ENCODE results near the gene OR1F1. TPM values are rescaled to one million over a fixed set of nuclear protein-coding genes. Genes with fewer than 3 reads are reported as not detected.

Gene OR1F1
- total RNA-seq, 1 experiment from 2014 or later, result 0.44 TPM

- TF ChIP-seq, protein P1, sequence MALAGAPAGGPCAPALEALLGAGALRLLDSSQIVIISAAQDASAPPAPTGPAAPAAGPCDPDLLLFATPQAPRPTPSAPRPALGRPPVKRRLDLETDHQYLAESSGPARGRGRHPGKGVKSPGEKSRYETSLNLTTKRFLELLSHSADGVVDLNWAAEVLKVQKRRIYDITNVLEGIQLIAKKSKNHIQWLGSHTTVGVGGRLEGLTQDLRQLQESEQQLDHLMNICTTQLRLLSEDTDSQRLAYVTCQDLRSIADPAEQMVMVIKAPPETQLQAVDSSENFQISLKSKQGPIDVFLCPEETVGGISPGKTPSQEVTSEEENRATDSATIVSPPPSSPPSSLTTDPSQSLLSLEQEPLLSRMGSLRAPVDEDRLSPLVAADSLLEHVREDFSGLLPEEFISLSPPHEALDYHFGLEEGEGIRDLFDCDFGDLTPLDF (CRISPR knock-in tag; IDR thresholded peaks at IDR 0.05), result no peak
- TF ChIP-seq ZNF232 (CRISPR knock-in tag; IDR thresholded peaks at IDR 0.05) (no peak), E2F4 (CRISPR knock-in tag; IDR thresholded peaks at IDR 0.05; ENCODE audit: borderline replicate concordance, low read depth) (no peak), NR2C2 (CRISPR knock-in tag; IDR thresholded peaks at IDR 0.05) (no peak), ZMAT4 (CRISPR knock-in tag; IDR thresholded peaks at IDR 0.05) (no peak), ZNF263 (CRISPR knock-in tag; IDR thresholded peaks at IDR 0.05; ENCODE audit: low read depth) (no peak), RORB (CRISPR knock-in tag; IDR thresholded peaks at IDR 0.05) (no peak), ZNF423 (CRISPR knock-in tag; IDR thresholded peaks at IDR 0.05) (no peak), ETV6 (CRISPR knock-in tag; IDR thresholded peaks at IDR 0.05) (no peak), TEAD1 (CRISPR knock-in tag; IDR thresholded peaks at IDR 0.05) (no peak), HMGXB4 (CRISPR knock-in tag; IDR thresholded peaks at IDR 0.05) (no peak)
These were observed 55.9 kb downstream of the OR1F1 start (continued) for GRCh38 chr16:3243882-3244281.

GRCh38 chr16:3246002-3246401 lies 58.0 kb downstream of the OR1F1 start:
- POLR2A ChIA-PET, result no interaction called here
- H3K27me3 Mint-ChIP-seq (ENCODE audit: low read depth), result peaks cover 58% of the 10 kb centered on the region
- no peak overlapping the region for H3K27ac Mint-ChIP-seq
- H3K36me3 Mint-ChIP-seq, result peaks cover 3% of the 10 kb centered on the region; the same call in 1 of the 2 replicates
- H3K4me3 Mint-ChIP-seq, result no peak overlapping the region
- peaks cover 41% of the 10 kb centered on the region for H3K9me3 Mint-ChIP-seq
- TF ChIP-seq GRHL2 (CRISPR knock-in tag; IDR thresholded peaks at IDR 0.05; ENCODE audit: insufficient replicate concordance, severe bottlenecking), result no peak
- 0 out of 2 replicates have a peak, but pooled peaks have one; percentile 26 for TF ChIP-seq GABPB1 (CRISPR knock-in tag; IDR thresholded peaks at IDR 0.05)
- CTCF ChIA-PET, result no interaction called here
- no peak for ATAC-seq
- H3K4me1 Mint-ChIP-seq, result no peaks in the 10 kb centered on the region
- DNase-seq (ENCODE audit: low spot score), result no peak

- Mint-ChIP-seq H3K27me3 (ENCODE audit: low read depth) (peaks cover 61% of the 10 kb centered on the region), H3K9me3 (peaks cover 42% of the 10 kb centered on the region), H3K4me1 (no peaks in the 10 kb centered on the region), H3K27ac (no peak overlapping the region), H3K36me3 (peaks cover 3% of the 10 kb centered on the region; the same call in 1 of the 2 replicates), H3K4me3 (no peak overlapping the region)
- CTCF ChIA-PET, result no interaction called here
- ATAC-seq, result no peak
- DNase-seq (ENCODE audit: low spot score), result no peak
- POLR2A ChIA-PET, result no interaction called here
- TF ChIP-seq ZNF232 (CRISPR knock-in tag; IDR thresholded peaks at IDR 0.05) (no peak), SMAD3 (CRISPR knock-in tag; IDR thresholded peaks at IDR 0.05; ENCODE audit: borderline replicate concordance) (no peak), E2F5 (CRISPR knock-in tag; IDR thresholded peaks at IDR 0.05) (no peak), ATF1 (CRISPR knock-in tag; IDR thresholded peaks at IDR 0.05) (no peak), ESRRA (CRISPR knock-in tag; IDR thresholded peaks at IDR 0.05; ENCODE audit: borderline replicate concordance) (no peak), GRHL2 (CRISPR knock-in tag; IDR thresholded peaks at IDR 0.05; ENCODE audit: insufficient replicate concordance, severe bottlenecking) (no peak), JUN (CRISPR knock-in tag; IDR thresholded peaks at IDR 0.05) (no peak), ETV6 (CRISPR knock-in tag; IDR thresholded peaks at IDR 0.05) (no peak), TP53 (CRISPR knock-in tag; IDR thresholded peaks at IDR 0.05) (no peak)
- TF ChIP-seq, protein P2, sequence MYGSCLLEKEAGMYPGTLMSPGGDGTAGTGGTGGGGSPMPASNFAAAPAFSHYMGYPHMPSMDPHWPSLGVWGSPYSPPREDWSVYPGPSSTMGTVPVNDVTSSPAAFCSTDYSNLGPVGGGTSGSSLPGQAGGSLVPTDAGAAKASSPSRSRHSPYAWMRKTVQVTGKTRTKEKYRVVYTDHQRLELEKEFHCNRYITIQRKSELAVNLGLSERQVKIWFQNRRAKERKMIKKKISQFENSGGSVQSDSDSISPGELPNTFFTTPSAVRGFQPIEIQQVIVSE (CRISPR knock-in tag; IDR thresholded peaks at IDR 0.05; ENCODE audit: borderline replicate concordance), result no peak
- TF ChIP-seq, protein P1 (CRISPR knock-in tag; IDR thresholded peaks at IDR 0.05), result no peak
- TF ChIP-seq, protein P3, sequence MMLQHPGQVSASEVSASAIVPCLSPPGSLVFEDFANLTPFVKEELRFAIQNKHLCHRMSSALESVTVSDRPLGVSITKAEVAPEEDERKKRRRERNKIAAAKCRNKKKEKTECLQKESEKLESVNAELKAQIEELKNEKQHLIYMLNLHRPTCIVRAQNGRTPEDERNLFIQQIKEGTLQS (CRISPR knock-in tag; conservative IDR thresholded peaks at IDR 0.05), result no peak
- TF ChIP-seq, protein P4, sequence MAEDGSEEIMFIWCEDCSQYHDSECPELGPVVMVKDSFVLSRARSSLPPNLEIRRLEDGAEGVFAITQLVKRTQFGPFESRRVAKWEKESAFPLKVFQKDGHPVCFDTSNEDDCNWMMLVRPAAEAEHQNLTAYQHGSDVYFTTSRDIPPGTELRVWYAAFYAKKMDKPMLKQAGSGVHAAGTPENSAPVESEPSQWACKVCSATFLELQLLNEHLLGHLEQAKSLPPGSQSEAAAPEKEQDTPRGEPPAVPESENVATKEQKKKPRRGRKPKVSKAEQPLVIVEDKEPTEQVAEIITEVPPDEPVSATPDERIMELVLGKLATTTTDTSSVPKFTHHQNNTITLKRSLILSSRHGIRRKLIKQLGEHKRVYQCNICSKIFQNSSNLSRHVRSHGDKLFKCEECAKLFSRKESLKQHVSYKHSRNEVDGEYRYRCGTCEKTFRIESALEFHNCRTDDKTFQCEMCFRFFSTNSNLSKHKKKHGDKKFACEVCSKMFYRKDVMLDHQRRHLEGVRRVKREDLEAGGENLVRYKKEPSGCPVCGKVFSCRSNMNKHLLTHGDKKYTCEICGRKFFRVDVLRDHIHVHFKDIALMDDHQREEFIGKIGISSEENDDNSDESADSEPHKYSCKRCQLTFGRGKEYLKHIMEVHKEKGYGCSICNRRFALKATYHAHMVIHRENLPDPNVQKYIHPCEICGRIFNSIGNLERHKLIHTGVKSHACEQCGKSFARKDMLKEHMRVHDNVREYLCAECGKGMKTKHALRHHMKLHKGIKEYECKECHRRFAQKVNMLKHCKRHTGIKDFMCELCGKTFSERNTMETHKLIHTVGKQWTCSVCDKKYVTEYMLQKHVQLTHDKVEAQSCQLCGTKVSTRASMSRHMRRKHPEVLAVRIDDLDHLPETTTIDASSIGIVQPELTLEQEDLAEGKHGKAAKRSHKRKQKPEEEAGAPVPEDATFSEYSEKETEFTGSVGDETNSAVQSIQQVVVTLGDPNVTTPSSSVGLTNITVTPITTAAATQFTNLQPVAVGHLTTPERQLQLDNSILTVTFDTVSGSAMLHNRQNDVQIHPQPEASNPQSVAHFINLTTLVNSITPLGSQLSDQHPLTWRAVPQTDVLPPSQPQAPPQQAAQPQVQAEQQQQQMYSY (CRISPR knock-in tag; IDR thresholded peaks at IDR 0.05), result no peak
These were observed 58.9 kb downstream of the OR1F1 start for GRCh38 chr16:3246876-3247275.

Measured in WTC11 (cell line).